GM18519 (cell line): ENCODE data around the gene LHFPL6.

Source experiments
- ATAC-seq: cut with Tn5 transposase; IDR thresholded peaks from one replicate; pipeline ENCODE4 v1.9.1; 2021; ENCODE audit warnings: mild to moderate bottlenecking, moderate library complexity; ENCODE audit not compliant: unreplicated experiment, low FRiP score

LHFPL6 gene

GRCh38 chr13:39324806-39325311, 278.1 kb downstream of the LHFPL6 start:
- ATAC-seq, result no peak

GRCh38 chr13:39322836-39323585, 280.0 kb downstream of the LHFPL6 start:
- ATAC-seq, result no peak

GRCh38 chr13:39321574-39321973, 281.4 kb downstream of the LHFPL6 start:
- no peak for ATAC-seq

- no peak for ATAC-seq
These were observed 284.8 kb downstream of the LHFPL6 start for GRCh38 chr13:39318161-39318560.

GRCh38 chr13:39317291-39317690, 285.7 kb downstream of the LHFPL6 start:
- ATAC-seq, result no peak

GRCh38 chr13:39315796-39316195, 287.2 kb downstream of the LHFPL6 start:
- no peak for ATAC-seq

GRCh38 chr13:39313721-39314120, 289.3 kb downstream of the LHFPL6 start:
- ATAC-seq, result no peak

- ATAC-seq, result no peak
These were observed 290.4 kb downstream of the LHFPL6 start for GRCh38 chr13:39312596-39312995.

GRCh38 chr13:39311619-39312018, 291.4 kb downstream of the LHFPL6 start:
- ATAC-seq, result no peak

- no peak for ATAC-seq
These were observed 292.0 kb downstream of the LHFPL6 start for GRCh38 chr13:39310961-39311360.

GRCh38 chr13:39306639-39307589, 296.1 kb downstream of the LHFPL6 start:
- peak; percentile 87 for ATAC-seq

- no peak for ATAC-seq
These were observed 300.2 kb downstream of the LHFPL6 start for GRCh38 chr13:39302820-39303219.

GRCh38 chr13:39298951-39299350, 304.0 kb downstream of the LHFPL6 start:
- ATAC-seq, result no peak

- ATAC-seq, result no peak
These were observed 305.3 kb downstream of the LHFPL6 start for GRCh38 chr13:39297664-39298171.

- ATAC-seq, result no peak
These were observed 306.0 kb downstream of the LHFPL6 start for GRCh38 chr13:39297023-39297422.

- ATAC-seq, result no peak
These were observed 306.8 kb downstream of the LHFPL6 start for GRCh38 chr13:39296193-39296592.
